ENCODE data around the gene TMEM202.
"Not testable (repeated sequence)": the region's sequence is repeated elsewhere in the genome, so short reads cannot be mapped to it uniquely, and the experiment has no call there.

TMEM202 gene

DNA sequence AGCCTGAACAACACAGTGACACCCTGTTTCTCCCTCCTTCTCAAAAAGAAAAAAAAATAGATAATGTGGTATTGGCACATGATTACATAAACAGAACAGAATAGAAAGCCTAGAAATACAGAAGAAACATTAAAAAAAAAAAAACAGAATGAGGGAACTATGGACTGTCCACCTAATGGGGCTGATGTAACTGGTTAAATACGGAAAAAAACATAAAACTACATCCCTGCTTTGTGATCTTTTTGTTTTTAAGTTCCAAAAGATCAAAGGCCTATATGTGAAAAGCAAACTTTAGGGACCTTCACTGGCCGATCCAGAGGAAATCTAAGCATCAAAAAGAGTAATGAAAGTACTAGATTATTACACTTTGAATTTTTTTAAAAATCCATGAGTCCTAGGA lies 17.2 kb downstream of the TMEM202 start:
- no peak overlapping the region for H3K4me3 ChIP-seq (ENCODE audit: low read length)
- TF ChIP-seq, protein P1, sequence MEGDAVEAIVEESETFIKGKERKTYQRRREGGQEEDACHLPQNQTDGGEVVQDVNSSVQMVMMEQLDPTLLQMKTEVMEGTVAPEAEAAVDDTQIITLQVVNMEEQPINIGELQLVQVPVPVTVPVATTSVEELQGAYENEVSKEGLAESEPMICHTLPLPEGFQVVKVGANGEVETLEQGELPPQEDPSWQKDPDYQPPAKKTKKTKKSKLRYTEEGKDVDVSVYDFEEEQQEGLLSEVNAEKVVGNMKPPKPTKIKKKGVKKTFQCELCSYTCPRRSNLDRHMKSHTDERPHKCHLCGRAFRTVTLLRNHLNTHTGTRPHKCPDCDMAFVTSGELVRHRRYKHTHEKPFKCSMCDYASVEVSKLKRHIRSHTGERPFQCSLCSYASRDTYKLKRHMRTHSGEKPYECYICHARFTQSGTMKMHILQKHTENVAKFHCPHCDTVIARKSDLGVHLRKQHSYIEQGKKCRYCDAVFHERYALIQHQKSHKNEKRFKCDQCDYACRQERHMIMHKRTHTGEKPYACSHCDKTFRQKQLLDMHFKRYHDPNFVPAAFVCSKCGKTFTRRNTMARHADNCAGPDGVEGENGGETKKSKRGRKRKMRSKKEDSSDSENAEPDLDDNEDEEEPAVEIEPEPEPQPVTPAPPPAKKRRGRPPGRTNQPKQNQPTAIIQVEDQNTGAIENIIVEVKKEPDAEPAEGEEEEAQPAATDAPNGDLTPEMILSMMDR (IDR thresholded peaks at IDR 0.05; ENCODE audit: low read length): no peak
- TF ChIP-seq EZH2phosphoT487 (IDR thresholded peaks at IDR 0.05; ENCODE audit: low read length): no peak
- no peak for TF ChIP-seq EZH2 (optimal IDR thresholded peaks at IDR 0.05; ENCODE audit: low read depth, low read length)
- H2AFZ ChIP-seq (ENCODE audit: low read length): no peak overlapping the region
- H3K4me1 ChIP-seq (ENCODE audit: low read length): no peaks in the 10 kb centered on the region
- no peak overlapping the region for H3K9ac ChIP-seq (ENCODE audit: low read length)
- H4K20me1 ChIP-seq (ENCODE audit: insufficient read depth, low read length): no peaks in the 10 kb centered on the region
- H3F3A ChIP-seq (ENCODE audit: insufficient read depth, low read length): no peaks in the 10 kb centered on the region
- no peaks in the 10 kb centered on the region for H3K36me3 ChIP-seq (replicated peaks; ENCODE audit: insufficient read depth, low read length)
- no peaks in the 10 kb centered on the region for H3K27me3 ChIP-seq (replicated peaks; ENCODE audit: insufficient read depth, low read length)
- no peaks in the 10 kb centered on the region for H3K9me3 ChIP-seq (replicated peaks; ENCODE audit: insufficient read depth, low read length)
- H3K9me2 ChIP-seq (replicated peaks; ENCODE audit: insufficient read depth, low read length): no peaks in the 10 kb centered on the region
- no peak overlapping the region for H3K4me2 ChIP-seq (ENCODE audit: low read depth, low read length)
- no peak overlapping the region for H3K27ac ChIP-seq (ENCODE audit: low read length)
- no peak for DNase-seq
- H3K79me2 ChIP-seq (ENCODE audit: low read length): no peaks in the 10 kb centered on the region

DNA sequence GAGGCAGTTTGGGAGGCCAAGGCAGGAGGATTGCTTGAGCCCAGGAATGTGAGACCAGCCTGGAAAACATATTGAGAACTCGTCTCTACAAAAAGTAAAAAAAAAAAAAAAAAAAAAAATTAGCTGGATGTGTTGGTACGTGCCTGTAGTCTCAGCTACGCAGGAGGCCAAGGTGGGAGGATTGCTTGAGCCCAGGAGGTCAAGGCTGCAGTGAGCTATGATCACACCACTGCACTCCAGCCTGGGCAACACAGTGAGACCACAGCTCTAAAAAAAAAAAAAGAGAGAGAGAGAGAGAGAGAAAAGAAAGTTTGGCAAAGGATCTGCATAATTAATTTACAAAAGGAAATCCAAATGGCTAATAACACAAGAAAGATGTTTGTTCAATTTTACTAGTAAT lies 21.7 kb downstream of the TMEM202 start:
- not testable (repeated sequence) for H4K20me1 ChIP-seq (ENCODE audit: insufficient read depth, low read length); H2AFZ ChIP-seq (ENCODE audit: low read length); H3K36me3 ChIP-seq (replicated peaks; ENCODE audit: insufficient read depth, low read length); H3K9me3 ChIP-seq (replicated peaks; ENCODE audit: insufficient read depth, low read length); DNase-seq; H3K9ac ChIP-seq (ENCODE audit: low read length); H3K4me2 ChIP-seq (ENCODE audit: low read depth, low read length); H3K4me3 ChIP-seq (ENCODE audit: low read length); H3K4me1 ChIP-seq (ENCODE audit: low read length); H3K27me3 ChIP-seq (replicated peaks; ENCODE audit: insufficient read depth, low read length); H3K9me2 ChIP-seq (replicated peaks; ENCODE audit: insufficient read depth, low read length); H3K27ac ChIP-seq (ENCODE audit: low read length); H3K79me2 ChIP-seq (ENCODE audit: low read length); H3F3A ChIP-seq (ENCODE audit: insufficient read depth, low read length)

DNA sequence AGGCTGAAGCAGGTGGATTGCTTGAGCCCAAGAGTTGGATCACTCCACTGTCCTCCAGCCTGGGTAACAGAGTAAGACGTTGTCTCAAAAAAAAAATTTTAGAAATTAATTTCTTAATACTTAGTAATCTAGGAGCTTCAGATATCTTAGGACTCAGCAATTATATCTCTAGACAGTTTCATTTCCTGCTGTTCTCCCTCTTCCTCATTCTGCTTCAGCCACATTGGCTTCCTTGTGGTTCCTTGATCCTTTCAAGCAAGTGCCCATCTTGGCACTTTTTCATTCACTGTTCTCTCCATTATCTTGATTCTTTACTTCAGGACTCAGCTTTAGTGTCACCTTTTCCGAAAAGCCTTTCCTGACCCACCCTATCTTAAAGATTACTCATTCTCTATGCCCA lies 22.5 kb downstream of the TMEM202 start:
- H3K79me2 ChIP-seq (ENCODE audit: low read length): no peaks in the 10 kb centered on the region

DNA sequence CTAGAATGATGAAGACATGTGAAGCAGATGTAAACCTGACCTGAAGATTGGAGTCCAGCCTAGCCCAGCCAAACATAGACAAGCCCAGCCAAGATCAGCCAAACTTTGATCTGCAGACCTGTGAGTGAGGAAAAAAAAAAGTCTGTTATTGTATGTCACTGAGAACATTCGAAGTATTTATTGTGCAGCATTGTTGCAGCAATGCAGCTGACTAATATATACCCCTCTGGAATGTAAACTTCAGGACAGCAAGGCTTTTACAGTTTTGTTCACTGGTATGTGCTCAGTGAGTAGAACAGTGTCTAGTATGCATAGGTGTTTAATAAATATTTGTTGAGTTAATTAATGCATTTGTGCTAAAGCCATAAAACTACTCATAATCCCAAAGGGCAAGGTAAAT lies 23.4 kb downstream of the TMEM202 start:
- Histone ChIP-seq H3K36me3 (replicated peaks; ENCODE audit: insufficient read depth, low read length) (no peaks in the 10 kb centered on the region), H3K9me2 (replicated peaks; ENCODE audit: insufficient read depth, low read length) (no peaks in the 10 kb centered on the region), H3K9me3 (replicated peaks; ENCODE audit: insufficient read depth, low read length) (no peaks in the 10 kb centered on the region), H3K4me3 (ENCODE audit: low read length) (no peak overlapping the region), H2AFZ (ENCODE audit: low read length) (no peak overlapping the region), H3K27me3 (replicated peaks; ENCODE audit: insufficient read depth, low read length) (no peaks in the 10 kb centered on the region), H4K20me1 (ENCODE audit: insufficient read depth, low read length) (no peaks in the 10 kb centered on the region), H3K9ac (ENCODE audit: low read length) (no peak overlapping the region), H3F3A (ENCODE audit: insufficient read depth, low read length) (no peaks in the 10 kb centered on the region), H3K27ac (ENCODE audit: low read length) (no peak overlapping the region), H3K4me2 (ENCODE audit: low read depth, low read length) (no peak overlapping the region), H3K4me1 (ENCODE audit: low read length) (no peaks in the 10 kb centered on the region), H3K79me2 (ENCODE audit: low read length) (no peaks in the 10 kb centered on the region)
- no peak for TF ChIP-seq EZH2 (optimal IDR thresholded peaks at IDR 0.05; ENCODE audit: low read depth, low read length)
- TF ChIP-seq EZH2phosphoT487 (IDR thresholded peaks at IDR 0.05; ENCODE audit: low read length): no peak
- TF ChIP-seq, protein P1 (IDR thresholded peaks at IDR 0.05; ENCODE audit: low read length): no peak
- no peak for DNase-seq

More for the DNA sequence above, 22.5 kb downstream of the TMEM202 start:
- no peaks in the 10 kb centered on the region for H3F3A ChIP-seq (ENCODE audit: insufficient read depth, low read length)
- H4K20me1 ChIP-seq (ENCODE audit: insufficient read depth, low read length): no peaks in the 10 kb centered on the region
- no peak overlapping the region for H3K4me2 ChIP-seq (ENCODE audit: low read depth, low read length)
- H3K4me1 ChIP-seq (ENCODE audit: low read length): no peaks in the 10 kb centered on the region
- no peak for DNase-seq
- H2AFZ ChIP-seq (ENCODE audit: low read length): no peak overlapping the region
- H3K27ac ChIP-seq (ENCODE audit: low read length): no peak overlapping the region
- H3K9me2 ChIP-seq (replicated peaks; ENCODE audit: insufficient read depth, low read length): no peaks in the 10 kb centered on the region
- H3K9ac ChIP-seq (ENCODE audit: low read length): no peak overlapping the region
- H3K27me3 ChIP-seq (replicated peaks; ENCODE audit: insufficient read depth, low read length): no peaks in the 10 kb centered on the region
- no peaks in the 10 kb centered on the region for H3K36me3 ChIP-seq (replicated peaks; ENCODE audit: insufficient read depth, low read length)
- H3K9me3 ChIP-seq (replicated peaks; ENCODE audit: insufficient read depth, low read length): no peaks in the 10 kb centered on the region
- TF ChIP-seq, protein P1 (IDR thresholded peaks at IDR 0.05; ENCODE audit: low read length): no peak
- TF ChIP-seq EZH2 (optimal IDR thresholded peaks at IDR 0.05; ENCODE audit: low read depth, low read length) (no peak), EZH2phosphoT487 (IDR thresholded peaks at IDR 0.05; ENCODE audit: low read length) (no peak)
- no peak overlapping the region for H3K4me3 ChIP-seq (ENCODE audit: low read length)

Data from MM.1S (cell line).